HepG2 (cell line): ENCODE results near the gene RASA3. TPM values are rescaled to one million over a fixed set of nuclear protein-coding genes. Genes with fewer than 3 reads are reported as not detected.

Experiments
- ATAC-seq: fragments of 200-7000 bp; cut with Tn5 transposase; 3 replicates; pipeline ENCODE4 v1.9.1; 2020; ENCODE audit warnings: mild to moderate bottlenecking, moderate library complexity
- BruUV-seq: library from RNA; stranded (reverse); fragments of 400-500 nt; replicated peaks from 2 replicates; lab custom pipeline; 2021; lab: Mats Ljungman, UMichigan
- CTCF ChIA-PET: fragments of 300-600 bp; formaldehyde crosslinking; extraction: SDS; loops from one replicate; lab custom pipeline; 2021; ENCODE audit warnings: low total read pairs, inconsistent platforms, low intra/inter-chr PET ratio; lab: Yijun Ruan, JAX
- POLR2A ChIA-PET: fragments of 350-600 bp; sonication (Branson Sonifier 250); formaldehyde crosslinking; loops from one replicate; lab custom pipeline; 2020; ENCODE audit warnings: antibody characterized with exemption, inconsistent platforms; lab: Yijun Ruan, JAX
- DNase-seq: peaks from one replicate; pipeline ENCODE4 v3.0.0-alpha.2; 2015; ENCODE audit warnings: low spot score
- FAIRE-seq: peaks from 3 replicates; lab custom pipeline; 2011; peaks lifted over from hg19 to GRCh38; lab: Jason Lieb, UNC
- H2AFZ ChIP-seq: one replicate; pipeline ENCODE4 v1.6.1; 2011; ENCODE audit warnings: low read length, inconsistent platforms
- H3K27ac ChIP-seq: fragments of 300-600 bp; 3 replicates; pipeline ENCODE4 v1.8.0; 2011; ENCODE audit warnings: mixed run types, mild to moderate bottlenecking, mixed read lengths, low read length, inconsistent platforms; ENCODE audit not compliant: insufficient read depth; ENCODE audit errors: extremely low read length
- H3K27me3 ChIP-seq, 2 experiments: fragments of 200-600 bp in 1 of 2; 2 replicates in 1 of 2; 3 replicates in 1 of 2; pipeline versions ENCODE4 v1.6.0 to v1.8.0; 2011; ENCODE audit warnings: low read length in 2 of 2, mild to moderate bottlenecking in 2 of 2, moderate library complexity in 2 of 2, inconsistent platforms in 1 of 2; ENCODE audit not compliant: insufficient read depth in 2 of 2, control insufficient read depth in 1 of 2
- H3K36me3 ChIP-seq, 2 experiments: fragments of 200-600 bp in 1 of 2; replicated peaks in 1 of 2; 2 replicates in 1 of 2; 3 replicates in 1 of 2; pipeline versions ENCODE4 v1.5.1 to v1.8.0; 2011; ENCODE audit warnings: low read length in 2 of 2, inconsistent platforms in 1 of 2; ENCODE audit not compliant: insufficient read depth in 2 of 2, control insufficient read depth in 1 of 2
- H3K4me1 ChIP-seq: 2 replicates; pipeline ENCODE4 v1.5.1; 2012; ENCODE audit warnings: low read length, inconsistent platforms; ENCODE audit not compliant: insufficient read depth
- H3K4me2 ChIP-seq: 2 replicates; pipeline ENCODE4 v1.6.0; 2011; ENCODE audit warnings: low read depth, low read length, inconsistent platforms
- H3K4me3 ChIP-seq, 3 experiments: fragments of 200-600 bp in 1 of 3; sonication (generic), shearing (Covaris generic) in 1 of 3; replicated peaks in 1 of 3; 2 replicates each; pipeline ENCODE4 v1.5.1; 2011 to 2016; ENCODE audit warnings: low read length in 3 of 3, inconsistent platforms in 2 of 3, low read depth in 2 of 3, mild to moderate bottlenecking in 2 of 3, control low read depth in 1 of 3, mixed read lengths in 1 of 3; ENCODE audit not compliant: insufficient read depth in 1 of 3
- H3K79me2 ChIP-seq: one replicate; pipeline ENCODE4 v1.6.1; 2011; ENCODE audit warnings: low read length, inconsistent platforms; ENCODE audit not compliant: insufficient read depth
- H3K9ac ChIP-seq: 2 replicates; pipeline ENCODE4 v1.6.0; 2011; ENCODE audit warnings: mild to moderate bottlenecking, low read depth, low read length, inconsistent platforms; ENCODE audit not compliant: insufficient read depth
- H3K9me3 ChIP-seq: 2 replicates; pipeline ENCODE4 v1.5.1; 2012; ENCODE audit warnings: mild to moderate bottlenecking, low read length
- H4K20me1 ChIP-seq: 2 replicates; pipeline ENCODE4 v1.6.0; 2011; ENCODE audit warnings: inconsistent platforms, mild to moderate bottlenecking, low read length, moderate library complexity; ENCODE audit not compliant: insufficient read depth
- ARHGAP35 ChIP-seq: sonication (generic); formaldehyde crosslinking; IDR thresholded peaks from 2 replicates; pipeline ENCODE4 v1.9.0; 2022; ENCODE audit warnings: mild to moderate bottlenecking, inconsistent platforms, moderate library complexity, missing genetic modification reagents, borderline replicate concordance
- DMTF1 ChIP-seq: sonication (generic); formaldehyde crosslinking; IDR thresholded peaks from 2 replicates; pipeline ENCODE4 v1.4.0; 2020; ENCODE audit warnings: mild to moderate bottlenecking, missing genetic modification reagents
- ELF3 ChIP-seq: IDR thresholded peaks from 2 replicates; pipeline ENCODE4 v1.6.1; 2016; ENCODE audit warnings: missing genetic modification reagents, missing compliant biosample characterization
- HMGXB3 ChIP-seq: sonication (generic); formaldehyde crosslinking; IDR thresholded peaks from 2 replicates; pipeline ENCODE4 v1.4.0; 2020; ENCODE audit warnings: missing genetic modification reagents, borderline replicate concordance
- LBX2 ChIP-seq: sonication (generic); formaldehyde crosslinking; IDR thresholded peaks from 2 replicates; pipeline ENCODE4 v1.5.0; 2020; ENCODE audit warnings: missing genetic modification reagents, mild to moderate bottlenecking, borderline replicate concordance
- MAZ ChIP-seq, 2 experiments: sonication (generic) in 1 of 2; formaldehyde crosslinking in 1 of 2; IDR thresholded peaks; 2 replicates each; pipeline versions ENCODE4 v1.5.0 to v1.6.1; 2012 to 2020; ENCODE audit warnings: low read depth in 2 of 2, mild to moderate bottlenecking in 2 of 2, borderline replicate concordance in 1 of 2, improper control_type of control experiment in 1 of 2, low read length in 1 of 2, missing genetic modification reagents in 1 of 2, moderate library complexity in 1 of 2
- NCOA1 ChIP-seq: sonication (generic); formaldehyde crosslinking; IDR thresholded peaks from 2 replicates; pipeline ENCODE4 v1.9.0; 2021; ENCODE audit warnings: missing genetic modification reagents
- RXRA ChIP-seq: sonication (generic); formaldehyde crosslinking; IDR thresholded peaks from 2 replicates; pipeline ENCODE4 v1.5.1; 2020; ENCODE audit warnings: missing genetic modification reagents
- SP4 ChIP-seq: sonication (generic); formaldehyde crosslinking; IDR thresholded peaks from 2 replicates; pipeline ENCODE4 v1.8.1; 2023; ENCODE audit warnings: mild to moderate bottlenecking, missing genetic modification reagents
- TBL1XR1 ChIP-seq: fragments of 150-350 bp; IDR thresholded peaks from 2 replicates; pipeline ENCODE4 v1.6.1; 2014; ENCODE audit warnings: borderline replicate concordance, low read length; ENCODE audit not compliant: partially characterized antibody
- TRIM24 ChIP-seq: sonication (generic); formaldehyde crosslinking; IDR thresholded peaks from 2 replicates; pipeline ENCODE4 v1.8.0; 2022; ENCODE audit warnings: mild to moderate bottlenecking, missing genetic modification reagents
- XRCC5 ChIP-seq: fragments of 200-400 bp; formaldehyde crosslinking; optimal IDR thresholded peaks from 2 replicates; pipeline ENCODE3; 2017; ENCODE audit warnings: mild to moderate bottlenecking, low read length
- ZBTB33 ChIP-seq: sonication (generic); formaldehyde crosslinking; IDR thresholded peaks from 2 replicates; pipeline ENCODE4 v1.4.0; 2020; ENCODE audit warnings: missing genetic modification reagents
- ZNF496 ChIP-seq: sonication (generic); formaldehyde crosslinking; IDR thresholded peaks from 2 replicates; pipeline ENCODE4 v1.8.1; 2023; ENCODE audit warnings: mild to moderate bottlenecking, moderate library complexity, missing genetic modification reagents; ENCODE audit not compliant: insufficient replicate concordance
- ZSCAN31 ChIP-seq: sonication (generic); formaldehyde crosslinking; IDR thresholded peaks from 2 replicates; pipeline ENCODE4 v1.5.0; 2020; ENCODE audit warnings: low read depth, mild to moderate bottlenecking, missing genetic modification reagents
- WGBS: methylation state at CpG from one replicate; pipeline ENCODE4 v1.1.6; 2017; ENCODE audit warnings: low lambda C conversion rate; 5-methylcytosine and 5-hydroxymethylcytosine counted together
- in situ Hi-C: cut with HindIII; loops from 2 replicates; pipeline ENCODE4 v1.10.0; 2017; ENCODE audit warnings: low pct_unique_long_range_greater_than_20kb; ENCODE audit not compliant: extremely low pct_ligation_motif_present
- intact Hi-C: fragments of 100-400 bp; cut with micrococcal nuclease; formaldehyde crosslinking; loops from one replicate; pipeline ENCODE4 v1.10.0; 2022; ENCODE audit not compliant: unreplicated experiment
- polyA plus RNA-seq, 8 experiments: library from polyadenylated mRNA; depleted of rRNA in 3 of 8; stranded (reverse) in 7 of 8; unstranded in 1 of 8; fragments of >200 nt; fragmentation: Illumina TruSeq in 4 of 8; extraction: Trizol in 4 of 8; gene quantifications; 2 replicates each; pipeline versions ENCODE4 v1.2.1 to v1.2.3, GENCODE V29; 2011 to 2016; ENCODE audit warnings: low read depth in 4 of 8, missing spikeins in 1 of 8, mixed read lengths in 1 of 8; ENCODE audit not compliant: insufficient read depth in 1 of 8
- total RNA-seq, 5 experiments: library from RNA; depleted of rRNA; stranded (reverse); fragments of >200 nt; fragmentation: Illumina TruSeq; extraction: Trizol; gene quantifications; 2 replicates each; pipeline ENCODE4 v1.2.3, GENCODE V29; 2016; ENCODE audit warnings: low read depth in 1 of 5

RASA3 gene
- total and polyA plus RNA-seq, 2 of the 13 experiments (the other 11 are each of a cell fraction or from before 2014, with no cell fraction given), result 0.05 TPM; not detected in 1

GRCh38 chr13:113955691-113956090, 176.7 kb downstream of the RASA3 start:
- Histone ChIP-seq H3K27me3 (peaks cover 3 to 13% of the 10 kb centered on the region in 2 experiments; a peak in 3 of 5 replicates), H3K9ac (no peak overlapping the region), H3K9me3 (peaks cover 23% of the 10 kb centered on the region), H3K79me2 (no peaks in the 10 kb centered on the region), H2AFZ (no peak overlapping the region), H3K36me3 (no peaks in the 10 kb centered on the region), H3K4me2 (no peak overlapping the region), H3K27ac (no peak overlapping the region), H3K4me1 (peaks cover 2% of the 10 kb centered on the region; the same call in 1 of the 2 replicates), H4K20me1 (no peaks in the 10 kb centered on the region), H3K4me3 (no peak overlapping the region)
- BruUV-seq, result no TSS peak
- intact Hi-C loops (no loop called here), in situ Hi-C loops (no loop called here)
- ChIA-PET CTCF (no interaction called here), POLR2A (no interaction called here)
- FAIRE-seq (no peak), DNase-seq (no peak), ATAC-seq (no peak)
- 61% methylated on average over 27 of the region's 27 CpGs for WGBS
- no peak for TF ChIP-seq LBX2 (CRISPR knock-in tag)
- TF ChIP-seq ZBTB33 (CRISPR knock-in tag), result no peak
- no peak for TF ChIP-seq XRCC5
- no peak for TF ChIP-seq RXRA (CRISPR knock-in tag)
- no peak for TF ChIP-seq DMTF1 (CRISPR knock-in tag)
- no peak for TF ChIP-seq ELF3 (CRISPR knock-in tag)
- no peak for TF ChIP-seq TBL1XR1
- TF ChIP-seq ZSCAN31 (CRISPR knock-in tag), result no peak
- no peak for TF ChIP-seq HMGXB3 (CRISPR knock-in tag)
- TF ChIP-seq ZNF496 (CRISPR knock-in tag), result no peak
- no peak for TF ChIP-seq MAZ (IDR thresholded peaks at IDR 0.05; ENCODE audit: borderline replicate concordance, low read depth, low read length)
- TF ChIP-seq MAZ (CRISPR knock-in tag; IDR thresholded peaks at IDR 0.05; ENCODE audit: low read depth), result no peak
- no peak for TF ChIP-seq ARHGAP35 (CRISPR knock-in tag)
- TF ChIP-seq TRIM24 (CRISPR knock-in tag), result no peak
- TF ChIP-seq NCOA1, result no peak
- TF ChIP-seq SP4 (CRISPR knock-in tag), result no peak
